ENCODE measurements around the gene RPS18.
"Not testable (repeated sequence)": the region's sequence is repeated elsewhere in the genome, so short reads cannot be mapped to it uniquely, and the experiment has no call there.

The RPS18 gene

DNA sequence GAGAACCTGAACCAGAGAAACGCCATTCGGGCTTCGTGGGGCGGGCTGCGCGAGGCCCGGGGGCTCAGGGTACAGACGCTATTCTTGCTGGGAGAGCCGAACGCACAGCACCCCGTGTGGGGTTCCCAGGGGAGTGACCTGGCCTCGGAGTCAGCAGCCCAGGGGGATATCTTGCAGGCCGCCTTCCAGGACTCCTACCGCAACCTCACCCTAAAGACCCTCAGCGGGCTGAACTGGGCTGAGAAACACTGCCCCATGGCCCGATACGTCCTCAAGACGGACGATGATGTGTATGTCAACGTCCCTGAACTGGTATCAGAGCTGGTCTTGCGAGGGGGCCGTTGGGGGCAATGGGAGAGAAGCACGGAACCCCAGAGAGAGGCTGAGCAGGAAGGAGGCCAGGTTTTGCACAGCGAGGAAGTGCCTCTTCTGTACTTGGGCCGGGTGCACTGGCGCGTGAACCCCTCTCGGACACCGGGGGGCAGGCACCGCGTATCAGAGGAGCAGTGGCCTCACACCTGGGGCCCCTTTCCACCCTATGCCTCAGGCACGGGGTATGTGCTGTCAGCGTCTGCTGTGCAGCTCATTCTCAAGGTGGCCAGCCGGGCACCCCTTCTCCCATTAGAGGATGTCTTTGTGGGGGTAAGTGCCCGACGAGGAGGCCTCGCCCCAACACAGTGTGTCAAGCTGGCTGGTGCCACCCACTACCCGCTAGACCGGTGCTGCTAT, 6.0 kb downstream of the RPS18 start:
- no peak for DNase-seq (ENCODE audit: low spot score)
- Histone ChIP-seq H3K4me3 (peak overlapping the region; percentile 84), H3K27ac (peak overlapping the region; percentile 83 to 93)
- TF ChIP-seq, protein P1, sequence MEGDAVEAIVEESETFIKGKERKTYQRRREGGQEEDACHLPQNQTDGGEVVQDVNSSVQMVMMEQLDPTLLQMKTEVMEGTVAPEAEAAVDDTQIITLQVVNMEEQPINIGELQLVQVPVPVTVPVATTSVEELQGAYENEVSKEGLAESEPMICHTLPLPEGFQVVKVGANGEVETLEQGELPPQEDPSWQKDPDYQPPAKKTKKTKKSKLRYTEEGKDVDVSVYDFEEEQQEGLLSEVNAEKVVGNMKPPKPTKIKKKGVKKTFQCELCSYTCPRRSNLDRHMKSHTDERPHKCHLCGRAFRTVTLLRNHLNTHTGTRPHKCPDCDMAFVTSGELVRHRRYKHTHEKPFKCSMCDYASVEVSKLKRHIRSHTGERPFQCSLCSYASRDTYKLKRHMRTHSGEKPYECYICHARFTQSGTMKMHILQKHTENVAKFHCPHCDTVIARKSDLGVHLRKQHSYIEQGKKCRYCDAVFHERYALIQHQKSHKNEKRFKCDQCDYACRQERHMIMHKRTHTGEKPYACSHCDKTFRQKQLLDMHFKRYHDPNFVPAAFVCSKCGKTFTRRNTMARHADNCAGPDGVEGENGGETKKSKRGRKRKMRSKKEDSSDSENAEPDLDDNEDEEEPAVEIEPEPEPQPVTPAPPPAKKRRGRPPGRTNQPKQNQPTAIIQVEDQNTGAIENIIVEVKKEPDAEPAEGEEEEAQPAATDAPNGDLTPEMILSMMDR (IDR thresholded peaks at IDR 0.05): no peak

- no peak for DNase-seq (ENCODE audit: low spot score)
- Histone ChIP-seq H3K27ac (peak overlapping the region in 1 of 2 donors; percentile 93), H3K4me3 (peak overlapping the region; percentile 84)
- TF ChIP-seq, protein P1 (IDR thresholded peaks at IDR 0.05): no peak
Measured at GRCh38 chr6:33278392-33278741, 6.5 kb downstream of the RPS18 start.

GRCh38 chr6:33278810-33279209, 6.9 kb downstream of the RPS18 start:
- no peak overlapping the region for H3K27ac ChIP-seq

GRCh38 chr6:33279257-33279695, 7.4 kb downstream of the RPS18 start:
- TF ChIP-seq, protein P1 (IDR thresholded peaks at IDR 0.05): no peak
- Histone ChIP-seq H3K27ac (no peak overlapping the region), H3K4me3 (no peak overlapping the region)
- no peak for DNase-seq (ENCODE audit: low spot score)

More at GRCh38 chr6:33278810-33279209, 6.9 kb downstream of the RPS18 start:
- no peak overlapping the region for H3K4me3 ChIP-seq
- DNase-seq (ENCODE audit: low spot score): no peak
- TF ChIP-seq, protein P1 (IDR thresholded peaks at IDR 0.05): no peak

DNA sequence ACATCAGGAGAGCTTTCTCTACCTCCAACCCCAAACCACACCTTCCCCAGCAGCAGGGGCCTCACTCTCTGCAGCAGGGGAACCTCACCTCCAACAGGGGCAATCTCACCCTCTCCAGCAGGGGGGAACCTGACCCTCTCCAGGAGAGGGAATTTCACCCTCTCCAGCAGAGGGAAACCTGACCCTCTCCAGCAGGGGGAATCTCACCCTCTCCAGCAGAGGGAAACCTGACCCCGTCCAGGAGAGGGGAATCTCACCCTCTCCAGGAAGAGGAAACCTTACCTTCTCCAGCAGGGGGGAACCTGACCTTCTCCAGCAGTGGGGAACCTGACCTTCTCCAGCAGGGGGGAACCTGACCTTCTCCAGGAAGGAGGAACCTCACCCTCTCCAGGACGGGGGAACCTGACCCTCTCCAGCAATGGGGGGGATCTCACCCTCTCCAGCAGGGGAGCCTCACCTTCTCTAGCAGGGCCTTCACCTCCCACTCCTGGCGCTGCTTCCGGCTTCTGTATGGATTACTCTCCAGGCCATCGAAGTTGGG, 8.2 kb downstream of the RPS18 start:
- TF ChIP-seq, protein P1 (IDR thresholded peaks at IDR 0.05): no peak
- Histone ChIP-seq H3K27ac (no peak overlapping the region), H3K4me3 (no peak overlapping the region)
- no peak for DNase-seq (ENCODE audit: low spot score)

GRCh38 chr6:33280539-33280938, 8.7 kb downstream of the RPS18 start:
- TF ChIP-seq, protein P1 (IDR thresholded peaks at IDR 0.05): no peak
- H3K27ac ChIP-seq: no peak overlapping the region
- H3K4me3 ChIP-seq: no peak overlapping the region
- no peak for DNase-seq (ENCODE audit: low spot score)

DNA sequence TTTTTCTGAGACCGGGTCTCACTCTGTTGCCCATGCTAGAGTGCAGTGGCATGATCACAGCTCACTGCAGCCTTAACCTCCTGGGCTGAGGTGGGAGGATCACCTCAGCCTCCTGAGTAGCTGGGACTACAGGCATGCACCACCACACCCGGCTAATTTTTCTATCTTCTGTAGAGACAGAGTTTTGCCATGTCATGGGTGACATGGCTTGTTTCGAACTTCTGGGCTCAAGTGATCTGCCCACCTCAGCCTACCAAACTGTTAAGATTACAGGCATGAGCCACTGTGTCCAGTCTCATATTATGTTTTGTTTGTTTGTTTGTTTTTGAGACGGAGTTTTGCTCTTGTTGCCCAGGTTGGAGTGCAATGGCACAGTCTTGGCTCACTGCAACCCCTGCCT, 13.3 kb downstream of the RPS18 start:
- H3K4me3 ChIP-seq; H3K27ac ChIP-seq; DNase-seq (ENCODE audit: low spot score): not testable (repeated sequence)
